ENCODE results near the gene RSPH10B.
"Not testable (repeated sequence)": the region's sequence is repeated elsewhere in the genome, so short reads cannot be mapped to it uniquely, and the experiment has no call there.

Gene RSPH10B

DNA sequence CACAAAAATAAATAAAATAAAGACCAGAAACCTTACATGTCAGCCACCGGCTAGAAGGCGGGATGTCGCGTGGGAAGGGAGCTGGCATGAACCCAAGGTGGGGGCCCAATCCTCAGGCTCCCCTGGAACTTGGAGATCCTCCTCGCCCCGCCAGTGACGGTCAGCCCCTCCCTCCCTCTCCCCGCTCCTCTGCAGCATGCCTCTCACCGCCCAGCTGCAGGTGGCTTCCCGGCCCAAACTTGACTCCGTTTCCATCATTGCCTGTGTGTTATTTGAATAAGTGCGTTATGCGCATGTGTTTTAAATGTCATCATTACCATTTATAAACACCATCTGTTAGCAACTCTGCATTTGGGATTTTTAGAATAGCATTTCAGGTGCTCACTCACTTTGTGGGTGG is 7.3 kb downstream of the RSPH10B start:
- H3K36me3 ChIP-seq (ENCODE audit: low read depth); ATAC-seq (ENCODE audit: low read depth); H3K9me3 ChIP-seq (ENCODE audit: severe bottlenecking); H3K4me1 ChIP-seq (ENCODE audit: insufficient read depth, poor library complexity, severe bottlenecking); H3K27ac ChIP-seq (ENCODE audit: poor library complexity, severe bottlenecking); H3K4me3 ChIP-seq (ENCODE audit: severe bottlenecking); H3K27me3 ChIP-seq (ENCODE audit: insufficient read depth, poor library complexity, severe bottlenecking); DNase-seq (ENCODE audit: low spot score): not testable (repeated sequence)

DNA sequence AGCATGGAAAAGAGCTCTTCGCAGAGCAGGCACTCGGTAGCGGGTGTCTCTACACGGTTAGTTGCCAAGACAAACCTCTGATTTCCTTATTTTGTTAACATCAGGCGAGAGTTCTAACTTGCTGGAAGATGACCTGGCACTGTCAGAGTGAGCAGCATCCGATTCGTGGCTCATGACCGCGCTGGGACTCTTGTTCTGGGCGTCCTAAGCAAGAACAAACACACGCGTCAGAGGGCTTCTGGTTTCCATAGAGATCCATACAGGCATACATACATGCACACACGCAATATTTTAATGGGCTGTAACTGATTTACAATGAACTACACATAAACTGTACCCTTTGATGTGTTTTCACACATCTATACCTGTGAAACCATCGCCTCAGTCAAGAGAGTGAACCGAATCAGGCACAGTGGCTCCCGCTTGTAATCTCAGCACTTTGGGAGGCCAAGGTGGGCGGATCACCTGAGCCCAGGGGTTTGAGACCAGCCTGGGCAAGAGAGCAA is 35.5 kb downstream of the RSPH10B start:
- not testable (repeated sequence) for DNase-seq (ENCODE audit: low spot score); H3K36me3 ChIP-seq (ENCODE audit: low read depth); ATAC-seq (ENCODE audit: low read depth); H3K4me1 ChIP-seq (ENCODE audit: insufficient read depth, poor library complexity, severe bottlenecking); H3K27me3 ChIP-seq (ENCODE audit: insufficient read depth, poor library complexity, severe bottlenecking); H3K9me3 ChIP-seq (ENCODE audit: severe bottlenecking); H3K4me3 ChIP-seq (ENCODE audit: severe bottlenecking); H3K27ac ChIP-seq (ENCODE audit: poor library complexity, severe bottlenecking)

DNA sequence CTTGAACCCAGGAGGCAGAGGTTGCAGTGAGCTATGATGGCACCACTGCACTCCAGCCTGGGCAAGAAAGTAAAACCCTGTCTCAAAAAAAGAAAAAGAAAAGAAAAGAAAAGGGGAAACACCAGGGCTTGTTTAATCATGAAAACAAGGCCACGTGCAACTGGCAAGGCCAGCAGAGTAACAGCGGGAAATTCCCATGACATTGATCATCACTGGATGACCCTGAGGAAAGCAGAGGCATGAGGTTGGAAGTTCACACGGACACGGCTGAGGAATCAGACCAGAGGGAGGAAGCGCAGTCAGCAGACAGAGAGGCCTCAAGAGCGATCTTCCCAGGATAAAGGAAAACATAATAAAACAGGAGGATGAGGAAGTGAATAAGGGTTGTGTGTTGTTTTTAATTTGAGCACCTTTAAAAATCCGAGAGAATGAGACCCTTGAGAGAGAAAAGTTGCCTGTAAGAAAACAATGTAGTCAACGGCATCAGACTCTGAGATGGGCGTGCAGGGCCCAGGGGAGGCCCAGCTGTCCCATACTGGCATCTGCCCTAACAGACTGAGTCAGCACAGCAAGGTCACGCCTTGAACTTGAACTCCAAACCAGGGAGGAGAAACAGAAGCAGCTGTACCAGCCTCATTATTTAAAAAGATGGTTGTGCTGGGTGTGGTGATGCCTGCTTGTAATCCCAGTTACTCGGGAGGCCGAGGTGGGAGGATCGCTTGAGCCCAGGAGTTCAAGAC is 38.4 kb downstream of the RSPH10B start:
- DNase-seq (ENCODE audit: low spot score) = not testable (repeated sequence)

DNA sequence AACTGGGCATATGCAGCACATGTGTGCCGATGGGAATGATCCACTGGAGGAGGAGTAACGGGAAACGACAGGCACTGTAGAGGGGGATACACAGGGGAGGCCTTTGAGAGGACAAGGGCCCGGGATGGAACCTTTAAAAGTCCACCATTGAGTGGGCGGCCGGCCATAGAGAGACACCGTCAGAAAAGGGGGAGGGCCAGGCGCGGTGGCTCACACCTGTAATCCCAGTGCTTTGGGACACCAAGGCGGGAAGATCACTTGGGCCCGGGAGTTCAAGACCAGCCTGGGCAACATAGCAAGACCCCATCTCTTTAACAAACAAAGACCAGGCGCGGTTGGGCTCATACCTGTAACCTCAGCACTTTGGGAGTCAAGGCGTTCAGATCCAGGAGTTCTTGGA is 39.2 kb downstream of the RSPH10B start:
- ATAC-seq (ENCODE audit: low read depth); H3K9me3 ChIP-seq (ENCODE audit: severe bottlenecking); H3K27me3 ChIP-seq (ENCODE audit: insufficient read depth, poor library complexity, severe bottlenecking); H3K36me3 ChIP-seq (ENCODE audit: low read depth); H3K4me3 ChIP-seq (ENCODE audit: severe bottlenecking); H3K27ac ChIP-seq (ENCODE audit: poor library complexity, severe bottlenecking); H3K4me1 ChIP-seq (ENCODE audit: insufficient read depth, poor library complexity, severe bottlenecking): not testable (repeated sequence)
- DNase-seq (ENCODE audit: low spot score) = peak; percentile 40

More for the DNA sequence above, 38.4 kb downstream of the RSPH10B start:
- not testable (repeated sequence) for H3K4me3 ChIP-seq (ENCODE audit: severe bottlenecking); H3K27me3 ChIP-seq (ENCODE audit: insufficient read depth, poor library complexity, severe bottlenecking); H3K36me3 ChIP-seq (ENCODE audit: low read depth); H3K27ac ChIP-seq (ENCODE audit: poor library complexity, severe bottlenecking); H3K9me3 ChIP-seq (ENCODE audit: severe bottlenecking); H3K4me1 ChIP-seq (ENCODE audit: insufficient read depth, poor library complexity, severe bottlenecking)
- peak; percentile 61 for ATAC-seq (ENCODE audit: low read depth)

DNA sequence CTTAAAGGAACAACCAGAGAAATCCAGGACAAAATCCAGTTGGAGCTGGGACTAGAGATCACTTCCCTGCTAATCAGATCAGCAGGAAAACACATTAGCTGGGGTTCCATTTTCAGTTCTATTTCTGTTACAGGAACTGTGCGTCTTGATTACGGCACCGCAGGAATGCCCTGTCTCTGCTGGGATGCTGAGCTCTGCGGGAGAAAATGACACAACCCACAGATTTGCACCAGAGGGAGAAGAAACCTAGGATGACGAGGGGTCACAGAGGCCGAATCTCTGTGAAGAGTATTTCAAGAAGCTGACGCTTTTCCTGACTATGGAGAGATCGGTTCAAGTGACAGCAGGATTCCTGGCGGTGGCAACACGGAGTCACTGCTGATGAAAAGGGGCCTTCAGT is 40.2 kb downstream of the RSPH10B start:
- not testable (repeated sequence) for ATAC-seq (ENCODE audit: low read depth); DNase-seq (ENCODE audit: low spot score); H3K4me1 ChIP-seq (ENCODE audit: insufficient read depth, poor library complexity, severe bottlenecking); H3K36me3 ChIP-seq (ENCODE audit: low read depth); H3K27me3 ChIP-seq (ENCODE audit: insufficient read depth, poor library complexity, severe bottlenecking); H3K9me3 ChIP-seq (ENCODE audit: severe bottlenecking); H3K4me3 ChIP-seq (ENCODE audit: severe bottlenecking); H3K27ac ChIP-seq (ENCODE audit: poor library complexity, severe bottlenecking)

DNA sequence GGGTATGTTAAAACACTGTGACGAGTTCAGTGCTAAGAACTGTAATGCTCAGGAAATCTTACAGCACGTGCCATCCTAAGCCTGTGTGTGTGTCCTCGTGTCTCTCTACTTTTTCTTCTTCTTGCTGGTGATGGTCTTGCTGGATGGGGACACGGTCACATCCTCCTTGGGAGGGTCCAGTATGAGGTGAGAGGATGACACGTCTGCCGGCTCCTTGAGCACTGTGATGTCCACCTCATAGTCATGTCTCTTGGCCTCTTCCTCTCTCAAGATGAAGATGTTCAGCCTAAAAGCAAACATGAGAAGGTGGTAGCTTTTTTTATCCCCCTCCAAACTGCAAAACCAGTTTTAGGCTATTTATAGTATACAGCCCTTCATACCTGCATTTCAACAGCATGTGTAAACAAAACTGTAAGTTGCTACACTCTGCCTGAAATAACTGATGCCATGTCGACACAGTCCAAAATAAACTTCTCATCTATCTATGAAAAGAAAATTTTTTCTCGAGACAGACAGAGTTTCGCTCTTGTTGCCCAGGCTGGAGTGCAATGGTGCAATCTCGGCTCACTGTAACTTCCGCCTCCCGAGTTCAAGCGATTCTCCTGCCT is 44.1 kb downstream of the RSPH10B start:
- not testable (repeated sequence) for H3K4me3 ChIP-seq (ENCODE audit: severe bottlenecking); H3K36me3 ChIP-seq (ENCODE audit: low read depth); H3K9me3 ChIP-seq (ENCODE audit: severe bottlenecking); H3K27me3 ChIP-seq (ENCODE audit: insufficient read depth, poor library complexity, severe bottlenecking); H3K27ac ChIP-seq (ENCODE audit: poor library complexity, severe bottlenecking); ATAC-seq (ENCODE audit: low read depth); H3K4me1 ChIP-seq (ENCODE audit: insufficient read depth, poor library complexity, severe bottlenecking); DNase-seq (ENCODE audit: low spot score)

DNA sequence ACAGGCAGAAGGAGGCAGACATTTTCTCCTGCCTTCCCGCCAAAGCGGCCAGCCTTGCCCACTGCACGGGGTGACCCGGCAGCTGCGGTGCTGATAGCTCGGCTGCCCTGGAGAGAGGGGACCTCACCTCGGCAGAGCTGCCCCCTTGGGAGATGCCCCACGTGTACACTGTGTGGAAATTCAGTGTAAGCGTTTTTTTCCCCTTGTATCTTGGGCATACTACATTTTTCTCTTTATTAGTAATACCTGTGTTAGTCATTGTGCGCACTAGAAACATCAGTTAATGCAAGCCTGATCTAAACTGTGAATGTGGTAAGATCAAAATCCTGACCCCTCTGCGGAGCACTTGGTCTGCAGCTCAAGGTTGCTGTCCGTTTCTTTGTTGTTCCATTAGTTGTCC is 45.9 kb downstream of the RSPH10B start:
- ATAC-seq (ENCODE audit: low read depth) = not testable (repeated sequence)

DNA sequence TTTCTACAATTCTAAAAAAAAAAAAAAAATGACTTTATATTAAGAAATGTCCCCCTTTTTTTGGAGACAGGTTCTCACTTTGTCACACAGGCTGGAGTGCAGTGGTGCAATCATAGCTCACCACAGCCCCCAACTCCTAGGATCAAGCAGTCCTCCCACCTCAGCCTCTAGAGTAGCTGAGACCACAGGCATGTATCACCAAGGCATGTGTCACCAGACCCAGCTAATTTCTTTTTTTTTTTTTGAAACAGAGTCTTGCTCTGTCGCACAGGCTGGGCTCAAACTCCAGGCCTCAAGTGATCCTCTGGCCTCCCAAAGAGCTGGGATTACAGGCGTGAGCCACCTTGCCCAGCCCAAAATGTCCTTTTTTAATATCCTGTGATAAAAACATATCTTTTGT is 46.3 kb downstream of the RSPH10B start:
- not testable (repeated sequence) for H3K4me1 ChIP-seq (ENCODE audit: insufficient read depth, poor library complexity, severe bottlenecking); H3K9me3 ChIP-seq (ENCODE audit: severe bottlenecking); DNase-seq (ENCODE audit: low spot score); H3K27me3 ChIP-seq (ENCODE audit: insufficient read depth, poor library complexity, severe bottlenecking); H3K4me3 ChIP-seq (ENCODE audit: severe bottlenecking); ATAC-seq (ENCODE audit: low read depth); H3K27ac ChIP-seq (ENCODE audit: poor library complexity, severe bottlenecking); H3K36me3 ChIP-seq (ENCODE audit: low read depth)

More for the DNA sequence above, 45.9 kb downstream of the RSPH10B start:
- H3K9me3 ChIP-seq (ENCODE audit: severe bottlenecking); H3K27me3 ChIP-seq (ENCODE audit: insufficient read depth, poor library complexity, severe bottlenecking); H3K4me1 ChIP-seq (ENCODE audit: insufficient read depth, poor library complexity, severe bottlenecking); DNase-seq (ENCODE audit: low spot score); H3K4me3 ChIP-seq (ENCODE audit: severe bottlenecking); H3K36me3 ChIP-seq (ENCODE audit: low read depth); H3K27ac ChIP-seq (ENCODE audit: poor library complexity, severe bottlenecking): not testable (repeated sequence)

DNA sequence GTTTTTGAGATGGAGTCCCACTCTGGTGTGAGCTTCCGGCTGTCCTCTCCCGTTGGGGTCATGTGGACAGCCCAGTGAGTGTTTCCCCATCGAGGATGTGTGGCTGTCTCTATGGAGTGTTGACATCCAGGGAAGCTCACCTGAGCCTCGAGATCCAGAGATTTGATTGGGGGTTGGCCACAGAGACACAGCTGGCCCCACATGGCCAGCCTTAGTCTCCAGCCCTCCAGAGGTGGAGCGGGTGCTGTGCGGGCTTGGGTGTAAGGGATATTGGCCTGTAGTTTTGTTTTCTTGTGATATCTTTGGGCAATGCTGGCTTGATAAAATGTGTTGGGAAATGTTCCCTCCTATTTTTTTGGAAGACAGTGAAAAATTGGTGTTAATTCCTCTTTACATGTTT is 54.0 kb downstream of the RSPH10B start:
- H3K4me1 ChIP-seq (ENCODE audit: insufficient read depth, poor library complexity, severe bottlenecking); H3K27me3 ChIP-seq (ENCODE audit: insufficient read depth, poor library complexity, severe bottlenecking); DNase-seq (ENCODE audit: low spot score); ATAC-seq (ENCODE audit: low read depth); H3K9me3 ChIP-seq (ENCODE audit: severe bottlenecking); H3K27ac ChIP-seq (ENCODE audit: poor library complexity, severe bottlenecking); H3K36me3 ChIP-seq (ENCODE audit: low read depth); H3K4me3 ChIP-seq (ENCODE audit: severe bottlenecking): not testable (repeated sequence)

DNA sequence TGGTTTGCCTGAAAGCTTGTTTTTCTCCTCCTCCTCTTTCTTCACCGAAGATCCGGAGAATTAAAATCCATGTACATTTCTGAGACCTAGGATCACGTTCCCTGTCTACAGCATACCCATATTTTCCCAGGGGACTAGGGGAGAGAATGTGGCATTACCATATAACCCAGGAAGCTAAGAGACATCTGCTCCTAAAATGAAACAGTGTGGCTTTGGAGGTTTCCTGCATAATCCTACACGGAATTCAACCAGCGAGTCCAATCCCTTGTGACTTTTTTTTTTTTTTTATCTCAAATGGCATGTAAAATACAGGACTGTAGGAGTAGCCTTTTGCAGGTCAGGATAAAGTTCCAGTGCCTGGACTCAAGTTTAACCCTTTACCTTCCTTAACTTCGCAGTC is 61.7 kb downstream of the RSPH10B start:
- H3K4me3 ChIP-seq (ENCODE audit: severe bottlenecking); ATAC-seq (ENCODE audit: low read depth): not testable (repeated sequence)

DNA sequence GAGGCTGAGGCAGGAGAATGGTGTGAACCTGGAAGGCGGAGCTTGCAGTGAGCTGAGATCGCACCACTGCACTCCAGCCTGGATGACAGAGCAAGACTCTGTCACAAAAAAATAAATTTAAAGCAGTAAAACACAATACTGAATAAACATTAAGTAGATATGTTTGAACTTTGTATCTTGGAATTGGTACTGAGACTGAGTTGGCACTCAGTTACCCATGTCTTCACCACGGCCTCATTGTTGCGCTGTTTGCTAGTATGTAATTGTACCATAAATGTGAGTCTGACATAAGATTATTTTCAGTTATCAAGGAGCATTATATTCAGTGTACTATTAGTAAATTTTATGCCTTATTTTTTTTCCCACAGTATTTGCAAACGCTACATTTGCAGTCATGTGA is 65.8 kb downstream of the RSPH10B start:
- ATAC-seq (ENCODE audit: low read depth) = not testable (repeated sequence)

More for the DNA sequence above, 61.7 kb downstream of the RSPH10B start:
- not testable (repeated sequence) for H3K4me1 ChIP-seq (ENCODE audit: insufficient read depth, poor library complexity, severe bottlenecking); H3K27me3 ChIP-seq (ENCODE audit: insufficient read depth, poor library complexity, severe bottlenecking); H3K36me3 ChIP-seq (ENCODE audit: low read depth); H3K9me3 ChIP-seq (ENCODE audit: severe bottlenecking); DNase-seq (ENCODE audit: low spot score); H3K27ac ChIP-seq (ENCODE audit: poor library complexity, severe bottlenecking)

More for the DNA sequence above, 65.8 kb downstream of the RSPH10B start:
- H3K27ac ChIP-seq (ENCODE audit: poor library complexity, severe bottlenecking); DNase-seq (ENCODE audit: low spot score); H3K27me3 ChIP-seq (ENCODE audit: insufficient read depth, poor library complexity, severe bottlenecking); H3K4me3 ChIP-seq (ENCODE audit: severe bottlenecking); H3K4me1 ChIP-seq (ENCODE audit: insufficient read depth, poor library complexity, severe bottlenecking); H3K36me3 ChIP-seq (ENCODE audit: low read depth); H3K9me3 ChIP-seq (ENCODE audit: severe bottlenecking): not testable (repeated sequence)

Data from RWPE2 (cell line).